Measurements from ENCODE around the gene RAPGEF5.

The RAPGEF5 gene

DNA sequence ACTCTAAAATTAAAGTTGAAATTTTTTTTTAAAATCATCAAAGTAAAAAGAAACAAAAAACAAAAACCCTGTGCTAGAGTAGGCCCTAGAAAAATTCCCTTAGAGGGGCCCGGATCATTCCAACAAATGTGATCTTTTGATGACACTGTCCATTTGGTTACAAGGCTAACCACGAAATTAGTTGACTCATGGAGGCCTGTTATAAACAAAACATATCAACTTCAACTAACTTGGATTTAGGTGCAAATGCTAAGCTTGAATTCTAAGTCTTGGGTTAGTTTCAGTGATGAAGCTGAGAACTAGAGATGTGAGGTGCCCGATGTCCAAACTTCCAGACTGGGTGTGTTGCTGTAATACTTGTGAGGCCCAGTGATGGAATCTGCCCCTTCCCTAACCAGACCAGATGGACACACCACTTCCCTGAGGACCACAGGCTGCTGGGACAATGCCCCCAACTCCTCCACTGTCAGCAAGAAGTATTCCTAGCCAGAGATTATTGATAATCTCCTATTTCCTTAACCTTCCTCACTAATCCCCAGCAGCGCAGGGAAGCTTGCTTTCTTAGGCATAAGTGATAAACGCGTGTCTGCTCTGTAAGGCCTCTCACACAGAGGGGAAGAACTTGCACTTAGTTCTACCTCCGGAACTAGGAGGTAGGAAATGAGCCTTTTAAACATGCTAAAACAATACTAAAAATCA is 108.7 kb downstream of the RAPGEF5 start:
- Histone ChIP-seq H3K9me3 (ENCODE audit: control insufficient read depth, low read length) (no peaks in the 10 kb centered on the region), H2AFZ (peak overlapping the region; percentile 53), H3K27ac (peak overlapping the region; percentile 86), H3K79me2 (peaks cover 21% of the 10 kb centered on the region), H3K9ac (no peak overlapping the region), H3K4me3 (ENCODE audit: low read depth, low read length) (no peak overlapping the region), H3K4me2 (ENCODE audit: low read length) (no peak overlapping the region), H3K36me3 (ENCODE audit: control insufficient read depth, insufficient read depth, low read length) (no peaks in the 10 kb centered on the region), H3K27me3 (ENCODE audit: control insufficient read depth, insufficient read depth, low read length) (no peaks in the 10 kb centered on the region), H3K4me1 (peaks cover 45% of the 10 kb centered on the region)
- TF ChIP-seq, protein P1, sequence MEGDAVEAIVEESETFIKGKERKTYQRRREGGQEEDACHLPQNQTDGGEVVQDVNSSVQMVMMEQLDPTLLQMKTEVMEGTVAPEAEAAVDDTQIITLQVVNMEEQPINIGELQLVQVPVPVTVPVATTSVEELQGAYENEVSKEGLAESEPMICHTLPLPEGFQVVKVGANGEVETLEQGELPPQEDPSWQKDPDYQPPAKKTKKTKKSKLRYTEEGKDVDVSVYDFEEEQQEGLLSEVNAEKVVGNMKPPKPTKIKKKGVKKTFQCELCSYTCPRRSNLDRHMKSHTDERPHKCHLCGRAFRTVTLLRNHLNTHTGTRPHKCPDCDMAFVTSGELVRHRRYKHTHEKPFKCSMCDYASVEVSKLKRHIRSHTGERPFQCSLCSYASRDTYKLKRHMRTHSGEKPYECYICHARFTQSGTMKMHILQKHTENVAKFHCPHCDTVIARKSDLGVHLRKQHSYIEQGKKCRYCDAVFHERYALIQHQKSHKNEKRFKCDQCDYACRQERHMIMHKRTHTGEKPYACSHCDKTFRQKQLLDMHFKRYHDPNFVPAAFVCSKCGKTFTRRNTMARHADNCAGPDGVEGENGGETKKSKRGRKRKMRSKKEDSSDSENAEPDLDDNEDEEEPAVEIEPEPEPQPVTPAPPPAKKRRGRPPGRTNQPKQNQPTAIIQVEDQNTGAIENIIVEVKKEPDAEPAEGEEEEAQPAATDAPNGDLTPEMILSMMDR (IDR thresholded peaks at IDR 0.05) = no peak

DNA sequence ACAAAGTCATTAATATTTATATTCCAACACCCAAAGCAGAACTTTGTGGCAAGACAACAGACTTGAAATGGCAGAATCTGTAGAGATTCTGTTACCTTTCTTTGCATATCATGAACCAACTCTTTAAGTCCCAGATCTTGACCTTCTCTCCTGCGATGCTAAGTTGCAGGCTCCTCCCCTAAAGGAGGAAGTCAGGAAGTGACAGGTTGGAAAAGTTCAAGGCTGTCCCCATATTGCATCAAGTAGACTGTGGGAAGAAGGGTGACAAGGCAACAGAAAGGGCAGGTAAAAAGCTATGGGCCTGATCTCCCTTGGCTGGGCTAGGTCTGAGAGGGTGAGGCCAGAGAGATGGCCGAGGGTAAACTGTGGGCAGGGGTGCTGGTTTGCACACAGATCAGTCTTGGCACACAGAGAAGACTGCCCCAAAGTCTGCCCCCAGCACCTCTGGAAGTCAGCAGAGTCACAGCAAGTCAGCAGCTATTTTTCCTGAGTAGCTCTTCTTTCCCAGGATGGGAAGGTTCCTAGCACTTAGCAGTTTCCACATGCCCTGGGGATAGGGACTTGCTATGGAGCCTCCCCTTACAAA is 115.1 kb downstream of the RAPGEF5 start:
- Histone ChIP-seq H3K4me3 (ENCODE audit: low read depth, low read length) (no peak overlapping the region), H3K79me2 (peaks cover 35% of the 10 kb centered on the region), H3K36me3 (ENCODE audit: control insufficient read depth, insufficient read depth, low read length) (no peaks in the 10 kb centered on the region), H3K27me3 (ENCODE audit: control insufficient read depth, insufficient read depth, low read length) (no peaks in the 10 kb centered on the region), H3K4me2 (ENCODE audit: low read length) (no peak overlapping the region), H3K27ac (no peak overlapping the region), H3K9me3 (ENCODE audit: control insufficient read depth, low read length) (no peaks in the 10 kb centered on the region), H3K4me1 (peaks cover 5% of the 10 kb centered on the region), H3K9ac (no peak overlapping the region), H2AFZ (peak overlapping the region; percentile 21)
- TF ChIP-seq, protein P1 (IDR thresholded peaks at IDR 0.05) = no peak

DNA sequence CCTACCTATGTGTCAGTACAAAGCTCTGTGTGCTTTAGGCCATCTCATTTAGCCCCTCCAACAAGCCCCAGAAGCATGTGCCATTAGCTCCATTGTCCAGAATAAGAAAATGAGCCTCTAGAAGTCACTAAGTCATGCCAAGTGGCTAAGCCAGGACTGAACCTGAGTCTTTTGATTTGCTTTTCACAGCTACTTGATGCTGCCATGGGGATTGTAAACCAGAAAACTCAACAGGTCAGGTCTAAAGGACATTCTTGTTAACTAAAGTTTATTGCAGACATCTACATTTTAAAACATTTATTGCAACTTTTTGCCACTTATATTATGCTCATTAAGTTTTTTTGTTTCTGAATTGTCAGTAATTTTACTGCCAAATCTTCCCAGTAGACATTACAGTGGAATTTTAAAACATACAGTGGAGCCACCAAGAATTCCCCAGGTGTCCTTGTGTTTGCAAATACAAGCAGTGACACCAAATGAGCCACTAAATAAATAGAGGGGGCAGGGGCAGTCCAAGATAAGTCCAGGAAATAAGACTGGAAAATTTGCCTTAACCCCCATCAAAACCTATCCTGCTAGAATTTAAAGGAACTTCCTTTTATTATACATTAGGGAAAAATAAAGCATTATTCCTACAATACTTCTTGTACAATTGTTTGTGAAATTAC is 115.9 kb downstream of the RAPGEF5 start:
- Histone ChIP-seq H3K4me1 (peaks cover 13% of the 10 kb centered on the region), H3K36me3 (ENCODE audit: control insufficient read depth, insufficient read depth, low read length) (no peaks in the 10 kb centered on the region), H3K9me3 (ENCODE audit: control insufficient read depth, low read length) (no peaks in the 10 kb centered on the region), H3K9ac (no peak overlapping the region), H2AFZ (no peak overlapping the region), H3K27ac (no peak overlapping the region), H3K79me2 (peaks cover 30% of the 10 kb centered on the region), H3K4me3 (ENCODE audit: low read depth, low read length) (no peak overlapping the region), H3K4me2 (ENCODE audit: low read length) (no peak overlapping the region), H3K27me3 (ENCODE audit: control insufficient read depth, insufficient read depth, low read length) (no peaks in the 10 kb centered on the region)
- TF ChIP-seq, protein P1 (IDR thresholded peaks at IDR 0.05) = no peak

DNA sequence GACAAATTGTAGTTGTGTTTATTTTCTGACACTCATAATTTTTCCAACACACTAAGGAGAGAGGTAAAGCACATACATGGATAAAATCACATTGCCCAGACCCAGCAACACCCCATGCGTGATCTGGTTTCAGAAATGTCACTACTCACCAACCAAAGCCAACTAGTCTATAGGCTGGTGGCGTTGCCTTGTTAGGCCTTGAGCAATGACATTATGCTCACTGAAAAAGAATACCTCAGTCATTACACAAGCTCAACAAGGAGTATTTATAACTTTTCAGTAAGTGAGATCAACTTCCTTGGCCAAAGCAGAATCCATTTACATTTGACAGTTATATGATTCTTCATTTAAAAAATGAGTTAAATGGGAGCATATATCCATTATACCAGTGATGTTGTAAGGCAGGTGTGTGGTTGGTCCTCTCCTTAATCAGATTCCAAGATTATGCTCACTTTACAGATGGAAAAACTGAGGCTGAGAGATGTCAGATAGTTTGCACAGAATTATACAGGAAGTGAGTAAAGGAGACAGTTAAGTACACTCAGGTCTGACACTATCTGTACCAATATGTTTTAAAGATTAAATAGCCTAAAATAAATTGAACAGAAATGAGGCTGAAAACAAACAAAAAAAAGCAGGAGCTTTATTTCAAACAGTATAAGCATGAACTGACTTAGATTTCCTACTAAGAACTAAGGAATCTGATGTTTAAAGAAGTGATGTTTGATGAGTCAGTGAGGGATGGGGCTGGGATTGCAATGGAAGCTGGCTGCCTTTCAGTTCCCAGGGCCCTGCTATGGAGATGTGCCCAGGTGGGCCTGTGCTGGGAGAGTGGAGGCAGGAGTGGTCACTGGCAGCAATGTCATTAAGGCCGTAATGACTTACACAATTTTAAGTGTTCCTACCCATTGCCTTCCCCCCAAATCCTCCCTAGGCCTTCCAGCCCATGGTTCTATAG is 118.3 kb downstream of the RAPGEF5 start:
- Histone ChIP-seq H3K36me3 (ENCODE audit: control insufficient read depth, insufficient read depth, low read length) (no peaks in the 10 kb centered on the region), H3K27me3 (ENCODE audit: control insufficient read depth, insufficient read depth, low read length) (no peaks in the 10 kb centered on the region), H3K4me2 (ENCODE audit: low read length) (no peak overlapping the region), H3K4me1 (peaks cover 37% of the 10 kb centered on the region), H3K27ac (no peak overlapping the region), H3K9me3 (ENCODE audit: control insufficient read depth, low read length) (no peaks in the 10 kb centered on the region), H3K4me3 (ENCODE audit: low read depth, low read length) (no peak overlapping the region), H2AFZ (no peak overlapping the region), H3K79me2 (peaks cover 26% of the 10 kb centered on the region), H3K9ac (no peak overlapping the region)
- TF ChIP-seq, protein P1 (IDR thresholded peaks at IDR 0.05) = no peak

Measured in parathyroid adenoma (tissue), 2 donors.